HCT116 (cell line): ENCODE results near the gene SLC12A8. TPM values are rescaled to one million over a fixed set of nuclear protein-coding genes. Genes with fewer than 3 reads are reported as not detected.

Experiments used
- ATAC-seq: fragments of 200-7000 bp; cut with Tn5 transposase; 2 replicates; pipeline ENCODE4 v1.9.1; 2020; ENCODE audit warnings: mild to moderate bottlenecking, moderate library complexity
- BruUV-seq: library from RNA; stranded (reverse); fragments of 400-500 nt; replicated peaks from 2 replicates; lab custom pipeline; 2021; lab: Mats Ljungman, UMichigan
- CTCF ChIA-PET: fragments of 300-600 bp; sonication (Branson Sonifier 250); formaldehyde crosslinking; loops from one replicate; lab custom pipeline; 2021; ENCODE audit warnings: antibody characterized with exemption; lab: Charles Lee
- POLR2A ChIA-PET: fragments of 300-600, 350-600 bp; sonication (Branson Sonifier 250); formaldehyde crosslinking; loops from one replicate; lab custom pipeline; 2021; ENCODE audit warnings: antibody characterized with exemption; lab: Charles Lee
- RAD21 ChIA-PET, 2 experiments: fragments of 300-600 bp; sonication (Branson Sonifier 250); formaldehyde crosslinking; loops; one replicate each; lab custom pipeline; 2023; ENCODE audit warnings: low total read pairs in 2 of 2; ENCODE audit not compliant: uncharacterized antibody in 2 of 2, unreplicated experiment in 2 of 2, low non-redundant PET in 1 of 2; lab: Charles Lee
- DNase-seq: peaks from one replicate; pipeline ENCODE4 v3.0.0-alpha.2; 2010; ENCODE audit warnings: low read depth, low spot score
- H2AFZ ChIP-seq: fragments of 200-600 bp; shearing (Covaris generic), sonication (generic); 2 replicates; pipeline ENCODE4 v1.6.1; 2017; ENCODE audit warnings: low read depth, mixed run types, mixed read lengths, antibody characterized with exemption, low read length; ENCODE audit not compliant: poor library complexity, severe bottlenecking
- H3K27ac ChIP-seq: 2 replicates; pipeline ENCODE4 v1.5.1; 2012; ENCODE audit warnings: low read depth, low read length
- H3K27me3 ChIP-seq: fragments of 200-600 bp; sonication (generic); 2 replicates; pipeline ENCODE4 v1.6.1; 2016; ENCODE audit warnings: mixed run types, low read length, mixed read lengths; ENCODE audit not compliant: insufficient read depth
- H3K36me3 ChIP-seq, 2 experiments: fragments of 200-500 bp in 1 of 2; fragments of 200-600 bp in 1 of 2; sonication (Bioruptor generic) in 1 of 2; sonication (generic) in 1 of 2; 2 replicates each; pipeline versions ENCODE4 v1.5.1 to v1.6.1; 2014 to 2016; ENCODE audit warnings: low read length in 2 of 2, inconsistent platforms in 1 of 2, mixed read lengths in 1 of 2, mixed run types in 1 of 2; ENCODE audit not compliant: insufficient read depth in 2 of 2, control insufficient read depth in 1 of 2
- H3K4me1 ChIP-seq, 2 experiments: fragments of 200-600 bp in 1 of 2; sonication (generic) in 1 of 2; 2 replicates each; pipeline versions ENCODE4 v1.5.1 to v1.6.1; 2012 to 2017; ENCODE audit warnings: low read length in 2 of 2, inconsistent platforms in 1 of 2, mild to moderate bottlenecking in 1 of 2, mixed read lengths in 1 of 2, mixed run types in 1 of 2, moderate library complexity in 1 of 2; ENCODE audit not compliant: insufficient read depth in 2 of 2, control insufficient read depth in 1 of 2
- H3K4me2 ChIP-seq: fragments of 200-600 bp; sonication (generic); 2 replicates; pipeline ENCODE4 v1.6.1; 2017; ENCODE audit warnings: mixed run types, low read length, mixed read lengths
- H3K4me3 ChIP-seq, 2 experiments: fragments of 200-600 bp in 1 of 2; sonication (generic) in 1 of 2; replicated peaks in 1 of 2; 2 replicates each; pipeline ENCODE4 v1.5.1; 2011 to 2016; ENCODE audit warnings: low read length in 2 of 2, control low read depth in 1 of 2, low read depth in 1 of 2, mild to moderate bottlenecking in 1 of 2, mixed read lengths in 1 of 2, mixed run types in 1 of 2
- H3K79me2 ChIP-seq: fragments of 200-600 bp; sonication (generic); 2 replicates; pipeline ENCODE4 v1.6.1; 2017; ENCODE audit warnings: mild to moderate bottlenecking, mixed run types, low read length, moderate library complexity, mixed read lengths; ENCODE audit not compliant: insufficient read depth
- H3K9ac ChIP-seq: fragments of 200-600 bp; sonication (generic); 2 replicates; pipeline ENCODE4 v1.6.1; 2016; ENCODE audit warnings: low read length, mixed read lengths
- H3K9me2 ChIP-seq: fragments of 200-600 bp; sonication (generic), shearing (Covaris generic); 2 replicates; pipeline ENCODE4 v1.6.1; 2017; ENCODE audit warnings: mixed run types, mild to moderate bottlenecking, moderate library complexity; ENCODE audit not compliant: insufficient read depth
- H3K9me3 ChIP-seq, 2 experiments: fragments of 200-500 bp in 1 of 2; fragments of 200-600 bp in 1 of 2; sonication (Bioruptor generic) in 1 of 2; sonication (generic) in 1 of 2; 2 replicates each; pipeline ENCODE4 v1.6.1; 2014 to 2017; ENCODE audit warnings: low read length in 2 of 2, mixed read lengths in 2 of 2, inconsistent platforms in 1 of 2, low read depth in 1 of 2, mild to moderate bottlenecking in 1 of 2, mixed run types in 1 of 2, moderate library complexity in 1 of 2; ENCODE audit not compliant: control insufficient read depth in 1 of 2, insufficient read depth in 1 of 2
- H4K20me1 ChIP-seq: fragments of 200-600 bp; sonication (generic), shearing (Covaris generic); 2 replicates; pipeline ENCODE4 v1.6.1; 2017; ENCODE audit warnings: mixed run types, mild to moderate bottlenecking, moderate library complexity; ENCODE audit not compliant: insufficient read depth
- ATF3 ChIP-seq: IDR thresholded peaks from 2 replicates; pipeline ENCODE4 v1.6.1; 2012
- CBX3 ChIP-seq: IDR thresholded peaks from 2 replicates; pipeline ENCODE4 v1.6.1; 2012; ENCODE audit warnings: low read depth
- CEBPB ChIP-seq: IDR thresholded peaks from 2 replicates; pipeline ENCODE4 v1.6.1; 2012; ENCODE audit warnings: low read depth
- CTCF ChIP-seq, 3 experiments: fragments of 200-600 bp in 1 of 3; sonication (generic) in 1 of 3; IDR thresholded peaks in 2 of 3; conservative IDR thresholded peaks in 1 of 3; 2 replicates each; pipeline ENCODE4 v1.5.1; 2012 to 2017; ENCODE audit warnings: low read depth in 2 of 3, low read length in 2 of 3, antibody characterized with exemption in 1 of 3, borderline replicate concordance in 1 of 3, control low read depth in 1 of 3, mild to moderate bottlenecking in 1 of 3, mixed read lengths in 1 of 3, mixed run types in 1 of 3, moderate library complexity in 1 of 3; ENCODE audit not compliant: insufficient read depth in 1 of 3
- EGR1 ChIP-seq: IDR thresholded peaks from 2 replicates; pipeline ENCODE4 v1.6.1; 2012; ENCODE audit warnings: low read depth
- ELF1 ChIP-seq: IDR thresholded peaks from 2 replicates; pipeline ENCODE4 v1.6.1; 2012; ENCODE audit warnings: low read depth, borderline replicate concordance
- EZH2 ChIP-seq: fragments of 200-600 bp; sonication (generic); IDR thresholded peaks from 2 replicates; pipeline ENCODE4 v1.6.1; 2017; ENCODE audit warnings: antibody characterized with exemption, mixed run types
- FOSL1 ChIP-seq: IDR thresholded peaks from 2 replicates; pipeline ENCODE4 v1.6.1; 2012; ENCODE audit warnings: low read depth
- JUND ChIP-seq: IDR thresholded peaks from 2 replicates; pipeline ENCODE4 v1.6.1; 2012
- MAX ChIP-seq: IDR thresholded peaks from 2 replicates; pipeline ENCODE4 v1.6.1; 2012
- POLR2A ChIP-seq: IDR thresholded peaks from 2 replicates; pipeline ENCODE4 v1.7.0; 2011; ENCODE audit warnings: borderline replicate concordance; ENCODE audit not compliant: insufficient read depth, insufficient read length; ENCODE audit errors: extremely low read depth
- POLR2AphosphoS5 ChIP-seq: IDR thresholded peaks from 2 replicates; pipeline ENCODE4 v1.6.1; 2011; ENCODE audit warnings: mild to moderate bottlenecking, low read depth, low read length, moderate library complexity
- REST ChIP-seq: IDR thresholded peaks from 2 replicates; pipeline ENCODE4 v1.6.1; 2012; ENCODE audit warnings: low read depth
- SIN3A ChIP-seq: IDR thresholded peaks from 2 replicates; pipeline ENCODE4 v1.6.1; 2012; ENCODE audit warnings: low read depth
- SP1 ChIP-seq: IDR thresholded peaks from 2 replicates; pipeline ENCODE4 v1.6.1; 2012; ENCODE audit warnings: low read depth
- TCF7L2 ChIP-seq: IDR thresholded peaks from 2 replicates; pipeline ENCODE4 v1.7.0; 2011; ENCODE audit warnings: borderline replicate concordance, inconsistent platforms; ENCODE audit not compliant: insufficient read depth, insufficient read length; ENCODE audit errors: extremely low read depth
- YY1 ChIP-seq: IDR thresholded peaks from 2 replicates; pipeline ENCODE4 v1.6.1; 2011; ENCODE audit warnings: low read length, low read depth, moderate library complexity, mild to moderate bottlenecking; ENCODE audit not compliant: insufficient replicate concordance; ENCODE audit errors: extremely low read depth
- ZFX ChIP-seq: fragments of 450-650 bp; IDR thresholded peaks from 2 replicates; pipeline ENCODE4 v1.6.1; 2017
- ZNF274 ChIP-seq: fragments of 200-500 bp; sonication (Bioruptor generic); IDR thresholded peaks from 2 replicates; pipeline ENCODE4 v1.6.1; 2014; ENCODE audit warnings: mild to moderate bottlenecking, low read depth, low read length, inconsistent platforms
- intact Hi-C: fragments of 100-400 bp; cut with micrococcal nuclease; formaldehyde crosslinking; loops from 2 replicates; pipeline ENCODE4 v1.10.0; 2022
- total RNA-seq: library from RNA; stranded (reverse); gene quantifications from one replicate; pipeline ENCODE4 v1.2.1, GENCODE V29; 2021; ENCODE audit not compliant: unreplicated experiment

Gene SLC12A8
- total RNA-seq, 1 experiment from 2014 or later, result 19.9 TPM

GRCh38 chr3:125126323-125126722 is 86.2 kb downstream of the SLC12A8 start:
- ATAC-seq, result no peak

More at GRCh38 chr3:125126323-125126722, 86.2 kb downstream of the SLC12A8 start:
- no peak for TF ChIP-seq YY1
- no peak for TF ChIP-seq SIN3A
- TF ChIP-seq EZH2, result no peak
- TF ChIP-seq SP1, result no peak
- no peak for TF ChIP-seq FOSL1
- TF ChIP-seq REST, result no peak
- no peak for TF ChIP-seq ZNF274
- no peak for TF ChIP-seq ELF1
- TF ChIP-seq TCF7L2, result no peak
- no peak for TF ChIP-seq ATF3
- no peak for TF ChIP-seq ZFX
- TF ChIP-seq POLR2AphosphoS5, result no peak
- TF ChIP-seq CBX3, result no peak
- no peak for TF ChIP-seq JUND
- TF ChIP-seq MAX, result no peak
- no peak for TF ChIP-seq CEBPB
- no peak for TF ChIP-seq CTCF (IDR thresholded peaks at IDR 0.05 in 2 of 3, conservative IDR thresholded peaks at IDR 0.05 in 1 of 3; ENCODE audit: borderline replicate concordance in 1 of 3, insufficient read depth in 1 of 3, low read depth in 2 of 3, low read length in 2 of 3)
- TF ChIP-seq EGR1, result no peak
- TF ChIP-seq POLR2A, result no peak
- no peaks in the 10 kb centered on the region for H3K27me3 ChIP-seq
- no peak overlapping the region for H3K4me3 ChIP-seq
- CTCF ChIA-PET, result no interaction called here
- H4K20me1 ChIP-seq, result no peaks in the 10 kb centered on the region
- no peak overlapping the region for H3K9ac ChIP-seq
- no peaks in the 10 kb centered on the region for H3K9me3 ChIP-seq
- H3K36me3 ChIP-seq, result no peaks in the 10 kb centered on the region
- POLR2A ChIA-PET, result no interaction called here
- intact Hi-C loops, result no loop called here
- H3K9me2 ChIP-seq, result no peaks in the 10 kb centered on the region
- no peak for DNase-seq
- H3K27ac ChIP-seq, result no peak overlapping the region
- no TSS peak for BruUV-seq
- H3K4me2 ChIP-seq, result no peak overlapping the region
- H3K4me1 ChIP-seq, result peaks cover 15 to 16% of the 10 kb centered on the region in 2 experiments
- no peaks in the 10 kb centered on the region for H3K79me2 ChIP-seq
- no peak overlapping the region for H2AFZ ChIP-seq
- RAD21 ChIA-PET, result no interaction called here
